Eye (tissue), 1 donor: ENCODE measurements around the gene DNAJC2.
"Not testable (repeated sequence)": the region's sequence is repeated elsewhere in the genome, so short reads cannot be mapped to it uniquely, and the experiment has no call there.

Source experiments
- DNase-seq: peaks from one replicate; pipeline ENCODE4 v3.0.0-alpha.2; 2015

DNAJC2 gene

DNA sequence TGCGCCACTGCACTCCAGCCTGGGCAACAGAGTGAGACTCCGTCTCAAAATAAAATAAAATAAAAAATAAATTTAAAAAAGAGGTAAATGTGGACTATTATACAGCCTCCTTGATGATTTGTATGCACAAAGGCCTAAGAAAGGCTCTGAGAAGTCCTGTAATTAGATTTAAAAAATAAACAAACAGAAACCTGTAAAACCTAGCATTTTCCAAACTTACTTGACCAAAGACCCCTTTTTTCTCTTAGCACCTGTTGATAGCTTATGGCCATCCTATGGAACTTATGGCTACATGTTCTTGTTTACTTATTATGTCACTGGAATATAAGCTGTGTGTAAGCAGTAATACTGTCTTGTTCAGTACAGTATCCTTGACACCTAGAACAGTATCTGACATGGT lies 5.7 kb downstream of the DNAJC2 start:
- DNase-seq: no peak

DNA sequence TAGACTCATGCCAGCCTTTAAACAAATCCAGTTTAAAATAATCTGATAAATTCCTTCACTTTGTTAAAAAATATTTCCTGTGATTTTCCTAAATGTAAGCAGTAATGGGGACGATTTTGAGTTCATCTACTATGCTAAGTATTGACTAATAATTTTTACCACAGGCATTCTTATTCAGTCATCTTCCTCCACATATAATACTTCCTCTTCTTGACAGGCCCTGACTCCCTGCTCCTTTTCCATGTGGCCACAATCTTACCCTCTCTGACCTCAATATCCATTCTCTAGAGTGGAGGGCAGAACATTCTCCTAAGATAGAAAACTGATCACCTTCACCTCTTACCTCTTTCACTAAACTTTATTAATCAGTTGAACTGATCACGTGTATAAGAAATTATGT lies 7.8 kb downstream of the DNAJC2 start:
- DNase-seq: no peak

DNA sequence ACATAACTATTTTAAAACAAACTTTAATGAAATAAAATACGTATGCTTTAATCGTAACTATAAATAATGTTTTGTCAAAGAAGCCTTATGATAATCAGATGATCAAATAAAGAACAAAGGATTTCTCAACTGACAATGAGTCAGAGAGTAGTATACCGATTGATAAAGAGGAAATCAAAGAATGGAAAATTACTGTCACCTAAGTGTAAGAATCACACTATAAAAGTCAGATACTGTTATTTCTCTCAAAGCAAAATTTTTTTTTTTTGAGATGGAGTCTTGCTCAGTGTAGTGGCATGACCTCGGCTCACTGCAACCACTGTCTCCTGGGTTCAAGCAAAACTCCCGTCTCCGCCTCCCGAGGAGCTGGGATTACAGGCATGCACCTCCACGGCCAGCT lies 18.8 kb downstream of the DNAJC2 start:
- DNase-seq: no peak

DNA sequence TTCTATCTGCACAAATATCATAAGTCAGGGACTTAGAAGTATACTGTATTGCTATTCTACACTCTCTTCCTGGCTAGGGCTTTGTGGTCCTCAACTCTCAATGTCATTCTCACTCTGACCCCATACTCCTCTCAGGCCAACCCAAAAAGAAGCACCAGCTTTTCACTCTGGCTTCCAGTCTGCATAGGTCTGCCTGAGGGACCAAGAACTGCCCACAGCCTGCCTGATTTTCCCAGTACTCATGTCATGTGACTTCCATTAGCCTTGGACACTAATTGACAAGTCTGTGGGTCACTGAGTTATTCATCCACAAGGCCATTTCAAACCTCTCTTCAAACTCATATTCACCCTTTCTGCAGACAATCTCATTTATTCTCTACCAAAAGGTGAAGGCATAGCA lies 27.6 kb downstream of the DNAJC2 start:
- DNase-seq: no peak

DNA sequence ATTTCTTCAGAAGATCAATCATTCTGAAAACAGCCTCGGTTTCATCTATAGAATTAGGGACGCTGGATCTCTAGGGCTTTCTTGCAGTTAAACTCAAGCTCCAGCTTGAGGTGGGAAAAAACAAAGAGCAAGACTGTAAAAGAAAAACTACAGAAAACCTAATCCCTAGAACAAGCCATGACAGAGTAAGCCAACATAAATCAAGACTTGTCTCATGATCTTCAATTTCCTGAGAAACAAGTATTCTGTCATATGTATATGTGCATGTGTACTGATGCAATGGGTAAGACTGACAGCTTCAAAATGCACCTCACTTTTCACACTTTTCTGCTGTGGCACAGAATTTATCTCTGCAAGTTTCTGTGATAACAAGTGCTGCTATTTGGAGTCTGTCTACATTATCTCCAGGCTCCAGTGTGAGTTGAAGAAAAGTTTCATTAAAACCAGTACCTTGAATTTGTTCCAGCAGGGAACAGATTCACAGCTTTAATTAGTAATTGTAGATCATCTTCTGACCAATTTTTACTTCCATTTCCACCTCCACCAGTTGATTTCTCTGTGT lies 28.1 kb downstream of the DNAJC2 start:
- no peak for DNase-seq

DNA sequence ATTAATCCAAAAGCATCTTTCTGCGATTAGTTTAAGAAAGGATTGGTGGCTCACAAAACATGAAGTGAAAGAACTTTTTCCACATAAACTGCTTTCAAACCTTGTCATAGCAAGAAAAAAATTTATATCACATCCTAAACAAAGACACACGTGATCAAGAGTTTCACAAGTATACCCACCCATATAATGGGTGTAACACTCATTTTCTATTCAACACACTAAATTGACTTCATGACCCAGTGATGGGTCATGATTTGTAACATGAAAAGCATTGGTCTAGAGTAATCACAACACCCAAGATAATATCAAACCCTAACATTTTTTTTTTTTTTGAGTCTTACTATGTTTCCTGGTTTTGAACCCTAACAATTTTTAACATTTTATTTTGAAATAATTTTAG lies 29.7 kb downstream of the DNAJC2 start:
- DNase-seq: no peak

DNA sequence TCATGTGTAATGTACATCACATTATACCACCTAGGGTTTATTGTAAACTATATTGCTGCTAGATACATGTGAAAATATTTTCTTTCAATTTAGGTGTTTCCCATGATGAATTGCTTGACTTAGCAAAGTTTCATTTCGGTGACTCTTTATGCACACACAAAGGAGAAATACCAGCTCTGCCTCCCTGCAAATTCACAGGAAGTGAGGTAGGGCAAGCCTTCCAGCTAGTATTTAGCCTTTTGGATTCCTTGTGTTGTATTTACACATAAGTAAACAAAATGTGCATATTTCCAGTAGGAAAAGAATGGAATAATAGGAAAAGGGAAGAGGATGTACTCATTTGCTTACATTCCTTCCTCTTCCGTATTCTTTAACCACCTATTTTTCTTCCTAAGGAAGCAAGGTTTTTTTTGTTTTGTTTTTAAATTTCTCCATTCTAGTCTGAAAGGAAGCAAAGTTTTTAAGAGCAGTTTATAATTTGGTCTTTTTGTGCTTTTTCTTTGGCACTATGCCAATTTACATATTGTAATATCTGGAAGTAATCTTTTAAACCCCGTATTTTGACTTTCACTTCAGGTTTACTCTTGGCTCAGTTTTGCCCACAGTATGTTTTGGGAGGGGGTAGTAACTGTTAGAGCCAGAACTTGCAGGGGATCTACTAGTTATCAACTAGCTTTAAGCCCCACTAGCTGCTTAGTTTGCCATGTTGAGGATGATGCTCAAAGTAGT lies 36.9 kb downstream of the DNAJC2 start:
- no peak for DNase-seq

DNA sequence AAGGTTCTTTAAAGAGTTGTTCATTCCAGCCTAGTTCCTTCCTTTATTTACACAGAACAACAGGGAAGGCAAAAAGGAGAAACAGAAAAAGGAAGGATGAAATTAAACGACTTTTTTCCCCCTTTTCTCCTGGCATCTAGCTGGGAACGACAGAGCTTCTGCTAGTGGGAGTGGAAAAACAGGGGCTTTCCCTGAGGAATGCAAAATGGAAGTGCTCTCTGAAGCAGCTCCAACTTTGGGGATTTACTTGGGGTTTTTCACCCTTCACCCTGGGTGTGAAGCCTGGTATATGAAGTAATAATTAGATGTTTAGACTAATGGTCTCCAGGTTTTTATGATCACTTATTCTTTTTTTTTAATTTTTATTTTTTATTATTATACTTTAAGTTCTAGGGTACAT lies 43.1 kb downstream of the DNAJC2 start:
- DNase-seq: no peak

DNA sequence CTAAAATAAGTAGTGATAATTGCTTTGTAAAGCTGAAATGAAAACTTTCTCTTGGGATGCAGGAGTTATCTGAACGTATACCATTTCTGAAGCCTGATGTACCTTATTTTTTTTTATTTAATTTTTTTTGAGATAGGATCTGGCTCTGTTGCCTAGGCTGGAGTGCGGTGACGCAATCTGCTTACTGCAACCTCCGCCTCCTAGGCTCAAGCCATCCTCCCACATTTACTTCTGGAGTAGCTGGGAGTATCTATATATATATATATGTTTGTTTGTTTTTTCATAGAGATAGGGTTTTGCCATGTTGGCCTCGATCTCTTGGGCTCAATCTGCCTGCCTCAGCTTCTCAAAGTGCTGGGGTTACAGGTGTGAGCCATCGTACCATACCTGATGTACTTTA lies 44.9 kb downstream of the DNAJC2 start:
- DNase-seq: no peak

DNA sequence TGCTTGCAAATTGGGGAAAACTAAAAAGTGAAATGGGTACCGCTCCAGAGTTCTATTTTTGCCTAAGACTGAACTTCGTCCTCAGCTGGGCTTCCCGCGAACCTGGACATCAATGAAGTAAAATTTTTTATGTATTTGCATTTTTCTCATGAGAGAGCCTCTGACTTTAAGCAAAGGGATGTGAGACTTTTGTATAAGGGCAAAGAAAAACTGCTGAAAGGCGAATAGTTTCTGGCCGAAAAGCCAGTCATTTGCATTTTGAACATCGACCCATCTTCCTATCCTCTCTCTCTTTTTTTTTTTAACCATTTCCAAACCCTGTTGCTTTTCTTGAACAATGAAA lies 46.8 kb downstream of the DNAJC2 start:
- DNase-seq: no peak

DNA sequence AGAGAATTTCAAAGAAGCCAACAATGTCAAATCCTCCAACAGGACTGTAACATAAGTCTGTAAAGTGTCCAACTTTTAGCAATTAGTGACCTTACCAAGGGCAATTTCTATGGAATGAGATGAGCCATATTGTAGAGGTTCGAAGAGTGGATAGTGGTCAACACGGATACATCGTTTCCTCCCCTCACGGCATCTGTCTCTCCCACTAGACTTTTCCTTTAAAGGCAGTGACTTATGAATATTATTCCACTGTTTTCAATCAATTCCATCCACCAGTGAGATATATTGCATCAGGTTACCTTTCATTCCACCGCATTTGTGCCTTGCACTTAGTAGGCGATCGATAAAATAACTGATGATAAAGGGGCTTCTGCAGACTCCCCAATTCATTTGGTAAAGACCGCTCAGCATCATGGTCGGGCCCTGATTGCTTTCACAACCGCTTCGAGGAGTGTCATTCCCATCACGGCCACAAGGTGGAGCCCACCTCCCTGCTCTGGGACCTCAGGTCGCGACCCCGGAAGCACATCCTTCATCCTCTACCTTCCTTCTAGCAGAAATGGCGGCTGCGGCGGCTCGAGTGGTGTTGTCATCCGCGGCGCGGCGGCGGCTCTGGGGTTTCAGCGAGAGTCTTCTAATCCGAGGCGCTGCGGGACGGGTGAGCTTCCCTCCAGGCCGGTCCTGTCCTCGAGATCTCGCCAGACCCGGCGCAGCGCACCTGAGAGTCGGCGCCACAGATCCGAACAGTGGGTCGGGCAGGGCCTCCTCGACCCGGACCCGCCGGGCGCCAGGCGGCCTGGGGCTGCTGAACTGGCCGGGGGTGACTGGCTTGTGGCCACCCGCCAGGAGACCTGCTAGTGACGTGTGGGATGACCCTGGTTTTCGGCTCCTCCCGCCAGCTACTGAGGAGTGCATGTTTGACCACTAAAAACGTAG lies 47.4 kb downstream of the DNAJC2 start, which contains the start of gene PMPCB:
Gene PMPCB (plus strand): TSS at position 535 of the 936 bp plus-strand sequence. CDS start 25 bp downstream, at position 560.
- peak; percentile 98 for DNase-seq

DNA sequence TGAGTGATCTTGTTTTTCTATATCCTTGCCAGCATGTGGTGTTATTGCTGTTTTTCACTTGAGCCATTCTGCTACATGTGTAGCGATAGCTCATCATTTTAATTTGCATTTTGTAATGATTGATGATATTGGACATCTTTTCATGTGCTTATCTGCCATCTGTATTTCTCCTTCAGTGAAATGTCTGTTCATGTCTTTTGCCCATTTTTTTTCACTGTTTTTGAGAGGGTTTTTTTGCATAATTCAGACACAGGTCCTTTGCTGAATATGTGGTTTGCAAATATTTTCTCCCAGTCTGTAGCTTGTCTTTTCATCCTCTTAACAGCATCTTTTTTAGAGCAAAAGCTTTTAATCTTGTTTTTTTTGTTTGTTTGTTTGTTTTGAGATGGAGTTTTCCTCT lies 51.0 kb downstream of the DNAJC2 start:
- DNase-seq: no peak

DNA sequence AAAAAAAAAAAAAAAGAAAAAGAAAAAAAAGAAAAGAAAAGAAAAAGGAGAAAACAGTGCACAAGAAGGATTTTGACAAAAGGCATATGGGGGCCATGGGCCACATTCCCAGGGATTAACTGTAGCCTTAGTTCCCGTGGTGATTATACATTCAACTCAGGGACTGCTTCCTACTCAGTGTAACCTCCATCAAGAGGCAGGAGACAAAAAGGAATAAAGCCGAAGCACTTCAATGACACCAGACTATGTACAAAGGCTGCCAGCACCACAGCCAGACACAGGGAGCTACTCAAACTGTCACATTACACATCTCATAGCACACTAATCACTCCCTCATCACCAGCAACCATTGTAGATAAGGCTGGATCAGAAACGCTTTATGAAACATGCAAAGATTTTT lies 52.4 kb downstream of the DNAJC2 start:
- no peak for DNase-seq

DNA sequence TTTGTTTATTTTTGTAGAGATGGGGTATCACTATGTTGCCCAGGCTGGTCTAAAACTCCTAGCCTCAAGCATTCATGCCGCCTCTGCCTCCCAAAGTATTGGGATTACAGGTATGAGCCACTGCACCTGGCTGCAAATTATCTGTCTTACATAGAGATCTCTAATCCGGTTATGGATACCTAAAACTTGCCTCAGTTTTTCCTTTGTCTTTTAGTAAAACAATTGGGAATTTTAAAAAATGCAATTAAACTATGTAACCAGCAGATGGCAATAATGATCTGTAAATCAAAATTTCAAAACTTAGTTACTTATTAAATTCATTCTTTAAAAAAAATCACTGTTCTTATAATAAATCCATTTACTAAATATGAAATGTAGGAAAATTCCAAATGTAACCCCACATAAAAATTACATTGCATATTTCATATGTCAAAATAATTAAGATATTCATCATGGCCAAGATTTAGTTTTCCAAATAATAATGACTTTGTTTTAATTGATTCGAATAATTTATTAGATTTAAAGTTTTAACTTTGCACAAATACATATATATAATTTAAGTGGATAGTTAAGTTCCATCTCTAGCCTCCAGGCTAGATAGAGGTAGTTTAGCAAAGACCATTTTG lies 61.7 kb downstream of the DNAJC2 start:
- DNase-seq: not testable (repeated sequence)

DNA sequence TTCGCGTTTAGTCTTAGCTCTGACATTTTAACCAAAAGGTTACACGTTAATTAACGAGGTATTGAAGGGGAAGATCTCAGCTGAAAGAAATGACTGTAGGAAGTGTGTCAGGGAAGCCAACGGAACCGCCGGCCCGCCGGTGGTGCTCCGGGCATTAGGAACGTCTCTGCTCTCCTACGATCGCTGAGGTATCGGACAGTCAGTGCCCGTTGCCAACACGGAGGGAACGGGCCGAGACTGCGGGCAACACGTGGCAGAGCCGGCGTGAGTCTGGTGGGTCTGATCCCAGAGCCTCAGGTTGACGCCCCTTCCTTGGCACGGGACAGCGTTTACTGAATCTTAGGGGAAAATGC lies 63.8 kb downstream of the DNAJC2 start:
- DNase-seq: not testable (repeated sequence)

DNA sequence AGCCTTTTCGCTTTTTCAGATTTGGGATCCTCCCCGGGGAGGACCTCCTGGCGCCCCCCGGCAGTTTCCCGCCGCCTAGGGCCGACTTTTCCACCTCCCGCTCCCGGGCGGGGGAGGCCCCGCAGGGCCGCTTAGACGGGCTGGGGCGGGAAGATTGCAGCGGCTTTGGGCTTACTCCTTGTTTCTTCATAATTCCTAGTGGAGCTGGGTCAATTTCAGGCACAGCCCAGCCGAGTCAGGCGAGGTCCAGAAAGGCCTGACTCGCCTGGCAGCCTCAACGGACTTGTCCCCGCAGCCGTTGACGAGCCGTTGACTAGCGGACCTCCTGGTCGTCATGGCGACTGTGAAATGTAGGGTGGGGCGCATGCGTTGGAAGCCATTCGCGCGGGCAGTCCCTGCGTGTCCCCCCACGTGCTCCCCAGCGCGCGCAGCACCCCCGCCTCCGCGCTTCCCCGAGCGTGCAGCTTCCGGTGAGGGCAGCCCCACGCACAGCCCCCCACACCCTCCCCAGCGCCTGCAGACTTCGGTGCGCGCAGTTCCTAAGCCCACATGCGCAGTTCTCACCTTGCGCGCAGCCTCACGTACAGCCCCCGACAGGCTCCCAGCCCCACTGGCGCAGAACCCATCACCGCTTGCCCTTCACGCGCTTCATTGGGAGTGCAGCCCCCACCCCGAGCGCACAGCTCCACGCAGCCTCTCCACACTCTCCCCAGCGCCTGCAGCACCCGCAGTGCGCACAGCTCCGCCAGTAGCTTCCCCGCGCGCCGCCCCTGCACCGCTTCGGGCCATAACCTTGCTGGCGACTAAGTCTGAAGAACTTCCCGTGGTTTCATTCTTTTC lies 64.4 kb downstream of the DNAJC2 start:
- peak; percentile 92 for DNase-seq

DNA sequence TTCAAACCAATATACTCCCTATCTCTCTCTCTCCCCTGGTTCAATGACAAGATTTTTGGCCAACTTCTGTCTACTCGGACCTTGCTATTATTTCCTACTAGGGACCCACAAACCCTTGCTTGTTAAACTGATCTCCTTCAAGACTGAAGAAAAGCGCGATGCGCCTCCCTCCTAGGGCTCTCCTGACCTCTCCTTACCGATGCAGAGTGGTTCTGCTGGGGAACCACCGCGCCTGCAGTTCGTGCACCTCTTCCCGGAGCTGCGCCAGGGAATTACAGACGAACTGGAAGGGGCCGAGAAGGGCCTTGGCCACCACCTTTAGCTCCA lies 65.0 kb downstream of the DNAJC2 start:
- not testable (repeated sequence) for DNase-seq

DNA sequence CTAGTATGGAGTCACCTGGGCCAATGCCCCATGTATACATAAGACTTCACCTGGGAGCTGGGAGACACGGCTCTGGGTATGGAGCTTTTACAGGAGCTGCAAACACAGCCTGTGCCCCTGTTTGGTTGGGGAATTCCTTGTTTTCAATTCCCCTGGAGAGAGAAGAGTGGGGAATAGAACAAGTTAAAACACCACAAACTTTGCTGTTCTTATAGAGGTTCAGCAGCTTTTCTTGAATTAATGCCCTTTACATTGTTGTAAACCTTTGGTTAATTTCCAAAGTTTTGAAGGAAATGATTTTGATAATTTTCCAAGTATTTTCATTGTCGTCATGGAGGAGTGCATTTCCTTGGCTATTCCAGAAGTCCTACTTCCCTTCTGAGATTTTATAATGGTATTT lies 66.4 kb downstream of the DNAJC2 start:
- not testable (repeated sequence) for DNase-seq

DNA sequence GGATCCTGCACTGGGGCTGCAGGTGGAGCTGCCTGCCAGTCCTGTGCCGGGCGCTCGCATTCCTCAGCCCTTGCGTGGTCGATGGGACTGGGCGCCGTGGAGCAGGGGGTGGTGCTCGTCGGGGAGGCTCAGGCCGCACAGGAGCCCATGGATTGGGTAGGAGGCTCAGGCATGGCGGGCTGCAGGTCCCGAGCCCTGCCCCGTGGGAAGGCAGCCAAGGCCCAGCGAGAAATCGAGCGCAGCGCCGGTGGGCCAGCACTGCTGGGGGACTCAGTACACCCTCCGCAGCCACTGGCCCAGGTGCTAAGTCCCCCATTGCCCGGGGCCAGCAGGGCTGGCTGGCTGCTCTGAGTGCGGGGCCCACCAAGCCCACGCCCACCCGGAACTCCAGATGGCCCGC lies 69.7 kb downstream of the DNAJC2 start:
- not testable (repeated sequence) for DNase-seq

DNA sequence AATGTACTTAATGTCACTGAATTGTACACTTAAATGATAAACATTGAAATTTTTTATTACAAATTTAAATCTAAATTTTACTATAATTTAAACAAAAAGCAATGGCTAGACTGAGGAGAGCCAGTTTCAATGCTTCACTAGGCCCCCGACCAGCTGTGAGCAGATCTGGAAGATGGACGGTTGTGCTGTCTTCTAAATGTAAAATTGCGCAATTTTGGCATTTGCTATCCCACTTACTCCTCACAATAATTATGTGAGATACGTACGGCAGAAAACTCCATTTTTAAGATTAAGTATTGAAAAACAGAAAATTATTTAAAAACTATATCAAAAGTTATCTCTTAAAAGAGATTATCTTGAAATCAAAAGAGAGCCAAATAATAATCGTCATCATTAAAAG lies 71.2 kb downstream of the DNAJC2 start:
- DNase-seq: not testable (repeated sequence)

DNA sequence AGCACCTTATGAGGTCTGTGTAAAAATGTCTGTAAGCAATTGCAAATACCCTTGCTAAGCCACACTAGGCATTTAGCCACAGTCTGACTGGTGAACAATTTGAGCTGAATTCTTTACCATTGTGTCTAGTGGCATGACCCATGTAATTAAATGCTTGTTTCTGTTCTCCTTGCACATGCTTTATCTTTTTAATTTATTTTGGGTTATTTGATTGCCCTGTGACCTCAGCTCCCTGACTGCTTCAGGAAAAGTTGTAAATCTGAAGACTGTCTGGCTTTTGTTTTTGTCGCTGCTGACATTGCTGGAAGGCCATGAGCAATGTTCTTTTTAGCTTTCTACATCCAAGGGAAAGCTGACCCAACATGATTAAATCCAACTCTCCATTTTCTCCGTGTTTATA lies 78.3 kb downstream of the DNAJC2 start:
- DNase-seq: not testable (repeated sequence)

DNA sequence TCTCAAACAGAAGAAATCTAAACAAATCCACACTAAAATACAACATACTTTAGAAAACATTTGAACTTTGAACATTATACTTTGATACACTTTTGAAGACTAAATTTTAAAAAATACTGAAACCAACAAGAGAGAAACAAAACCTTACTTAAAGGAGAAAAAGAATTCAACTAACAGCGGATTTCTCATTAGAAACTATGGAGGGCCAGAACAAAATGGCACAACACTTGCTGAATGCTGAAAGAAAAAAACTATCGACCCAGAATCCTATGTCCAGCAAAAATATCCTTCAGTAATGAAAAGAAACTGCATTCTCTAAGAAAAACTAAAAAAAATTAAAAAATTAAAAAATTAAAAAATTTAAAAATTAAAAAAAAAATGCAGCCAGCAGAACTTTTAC lies 80.5 kb downstream of the DNAJC2 start:
- not testable (repeated sequence) for DNase-seq
